IMR-90 (cell line): ENCODE measurements around the gene ETFDH.

ENCODE experiments used
- CTCF ChIP-seq: conservative IDR thresholded peaks from 2 replicates; pipeline ENCODE4 v1.5.1; 2012; ENCODE audit warnings: mild to moderate bottlenecking, low read depth, low read length, improper control_type of control experiment
- ELK1 ChIP-seq: fragments of 150-350 bp; IDR thresholded peaks from 2 replicates; pipeline ENCODE4 v1.6.1; 2016; ENCODE audit warnings: low read depth, mild to moderate bottlenecking, low read length, moderate library complexity, borderline replicate concordance
- FOS ChIP-seq: fragments of 150-350 bp; IDR thresholded peaks from 2 replicates; pipeline ENCODE4 v1.6.1; 2016; ENCODE audit warnings: low read depth, low read length
- MAZ ChIP-seq: IDR thresholded peaks from 2 replicates; pipeline ENCODE4 v1.6.1; 2012; ENCODE audit warnings: low read depth, mild to moderate bottlenecking, low read length, improper control_type of control experiment, moderate library complexity, borderline replicate concordance
- POLR2A ChIP-seq: IDR thresholded peaks from 2 replicates; pipeline ENCODE4 v1.6.1; 2012; ENCODE audit warnings: mild to moderate bottlenecking, low read depth, low read length
- RAD21 ChIP-seq: IDR thresholded peaks from 2 replicates; pipeline ENCODE4 v1.6.1; 2012; ENCODE audit warnings: low read length, improper control_type of control experiment
- SMC3 ChIP-seq: fragments of 150-350 bp; IDR thresholded peaks from 2 replicates; pipeline ENCODE4 v1.6.1; 2016; ENCODE audit warnings: low read depth, mild to moderate bottlenecking, antibody characterized with exemption, low read length, moderate library complexity

GRCh38 chr4:158681629-158682028, 9.5 kb downstream of the ETFDH start:
- TF ChIP-seq CTCF: no peak
- TF ChIP-seq POLR2A: no peak
- no peak for TF ChIP-seq RAD21
- TF ChIP-seq FOS: no peak
- TF ChIP-seq SMC3: no peak
- TF ChIP-seq ELK1: no peak
- no peak for TF ChIP-seq MAZ
